IPS-NIHi7 (cell line): ENCODE data around the gene TGFBI.

ENCODE experiments used
- DNase-seq: peaks from one replicate; pipeline ENCODE4 v3.0.0; 2012; ENCODE audit warnings: mixed read lengths; ENCODE audit errors: extremely low spot score

Gene TGFBI

DNA sequence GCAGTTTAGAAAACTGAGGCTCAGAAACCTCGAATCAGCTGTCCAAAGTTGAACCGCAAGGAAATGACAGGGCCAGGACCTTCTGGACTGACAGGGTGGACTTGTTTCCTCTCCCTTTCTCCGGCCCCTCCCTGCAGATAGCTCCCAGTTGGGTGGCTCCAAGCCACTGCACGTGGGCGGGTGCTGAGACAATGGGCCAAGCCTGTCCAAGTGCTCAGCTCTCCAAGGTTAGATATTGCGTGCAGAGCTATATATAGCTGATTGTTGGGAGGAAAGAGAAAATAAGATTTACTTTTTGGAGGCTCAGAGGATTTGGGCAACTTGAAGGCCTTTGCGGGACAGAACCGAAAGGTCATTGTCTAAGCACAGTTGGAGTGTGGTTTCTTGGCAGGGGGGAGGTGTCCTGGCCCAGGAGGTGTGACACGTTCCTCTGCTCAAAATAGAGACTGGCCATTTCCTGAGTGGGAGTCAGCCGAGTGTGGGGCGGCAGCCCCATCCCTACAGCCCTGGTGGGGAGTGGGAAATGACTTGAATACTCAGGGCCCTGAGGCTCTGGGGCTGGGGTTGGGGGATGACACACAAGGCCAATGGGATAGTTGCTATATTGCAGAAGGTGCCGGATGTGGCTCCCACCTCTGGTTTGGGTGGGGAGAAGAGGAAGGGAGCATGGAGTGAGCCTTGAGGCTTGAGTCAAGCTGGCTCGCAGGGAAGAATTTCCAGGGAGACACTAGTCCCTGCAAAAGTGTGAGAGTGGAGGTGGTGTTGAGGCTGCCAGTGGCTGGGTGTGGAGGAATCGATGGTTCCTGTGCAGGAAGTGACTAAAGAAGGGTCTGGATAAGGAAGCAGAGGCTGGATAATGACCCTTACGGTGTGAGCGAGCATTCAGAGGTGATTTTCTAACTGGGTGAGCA, 59.4 kb downstream of the TGFBI start:
- DNase-seq = no peak

DNA sequence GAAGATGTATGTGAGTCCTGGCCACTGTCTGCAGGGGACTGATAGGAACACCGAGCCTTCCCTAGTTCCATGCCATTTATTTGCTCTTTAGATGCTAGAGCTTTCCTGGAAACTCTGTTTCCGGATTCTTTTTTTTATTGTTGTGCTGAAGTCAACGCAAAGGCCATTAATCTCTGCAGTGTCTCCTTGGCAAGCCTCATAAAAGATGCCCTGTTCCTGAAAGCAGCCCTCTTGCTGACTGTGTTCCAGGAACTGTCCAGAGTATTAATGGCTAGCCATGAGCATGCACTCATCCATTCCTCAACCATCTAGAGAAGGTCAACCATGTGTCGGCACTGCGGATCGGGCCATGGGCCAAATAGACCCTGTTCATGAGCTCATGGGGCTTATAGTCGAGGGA, 61.0 kb downstream of the TGFBI start:
- DNase-seq = no peak

DNA sequence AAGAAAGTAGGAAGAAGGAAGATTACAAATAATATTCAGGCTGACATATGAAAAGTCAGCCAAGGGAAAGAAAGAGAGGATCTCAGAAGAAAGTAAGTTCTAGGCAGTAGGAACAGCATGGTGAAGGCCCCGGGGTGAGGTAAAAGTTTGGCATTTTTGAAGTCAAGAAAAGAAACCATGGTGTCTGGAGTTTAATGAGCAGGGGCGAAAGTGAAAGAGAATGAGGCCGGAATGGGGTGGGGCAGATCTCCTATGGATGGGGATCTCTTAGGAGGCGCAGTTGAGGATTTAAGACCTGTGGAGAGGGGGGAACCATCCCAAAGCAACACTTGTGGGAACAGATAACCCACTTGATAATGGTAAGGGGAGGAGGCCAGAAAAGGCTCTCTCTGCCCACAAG, 61.5 kb downstream of the TGFBI start:
- DNase-seq = no peak

DNA sequence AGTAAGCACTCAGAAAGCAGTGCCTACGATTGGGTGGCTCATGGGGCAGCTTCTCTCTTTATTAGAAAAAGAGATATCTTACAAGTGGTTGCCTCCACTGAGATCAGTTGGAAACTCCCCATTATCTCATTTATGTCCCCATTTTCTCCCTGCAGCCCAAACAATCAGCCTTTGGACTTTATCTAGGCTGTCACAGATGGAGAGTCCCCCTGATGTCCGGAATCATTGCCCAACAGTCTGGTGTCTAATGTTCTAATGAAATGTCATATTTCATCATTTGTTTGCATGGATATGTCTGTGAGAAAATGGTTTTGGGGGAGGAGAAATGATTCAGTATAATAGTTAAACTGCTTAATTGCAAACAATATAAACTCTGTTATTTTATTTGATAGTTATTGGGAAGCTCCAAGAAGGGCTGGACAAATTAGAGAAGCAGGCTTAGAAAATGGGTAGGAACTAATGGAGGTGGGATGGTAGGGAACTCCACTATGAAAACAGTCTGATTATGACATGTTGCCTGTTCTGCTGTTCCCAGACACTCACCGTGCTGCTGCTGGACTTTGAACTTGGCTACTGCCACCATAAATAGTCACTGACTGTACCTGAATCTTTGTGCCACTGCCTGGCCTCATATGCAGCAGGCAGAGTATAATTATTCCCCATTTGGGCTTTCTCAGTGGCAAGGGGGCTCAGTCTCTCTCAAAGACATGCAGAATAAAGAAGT, 65.6 kb downstream of the TGFBI start:
- no peak for DNase-seq

DNA sequence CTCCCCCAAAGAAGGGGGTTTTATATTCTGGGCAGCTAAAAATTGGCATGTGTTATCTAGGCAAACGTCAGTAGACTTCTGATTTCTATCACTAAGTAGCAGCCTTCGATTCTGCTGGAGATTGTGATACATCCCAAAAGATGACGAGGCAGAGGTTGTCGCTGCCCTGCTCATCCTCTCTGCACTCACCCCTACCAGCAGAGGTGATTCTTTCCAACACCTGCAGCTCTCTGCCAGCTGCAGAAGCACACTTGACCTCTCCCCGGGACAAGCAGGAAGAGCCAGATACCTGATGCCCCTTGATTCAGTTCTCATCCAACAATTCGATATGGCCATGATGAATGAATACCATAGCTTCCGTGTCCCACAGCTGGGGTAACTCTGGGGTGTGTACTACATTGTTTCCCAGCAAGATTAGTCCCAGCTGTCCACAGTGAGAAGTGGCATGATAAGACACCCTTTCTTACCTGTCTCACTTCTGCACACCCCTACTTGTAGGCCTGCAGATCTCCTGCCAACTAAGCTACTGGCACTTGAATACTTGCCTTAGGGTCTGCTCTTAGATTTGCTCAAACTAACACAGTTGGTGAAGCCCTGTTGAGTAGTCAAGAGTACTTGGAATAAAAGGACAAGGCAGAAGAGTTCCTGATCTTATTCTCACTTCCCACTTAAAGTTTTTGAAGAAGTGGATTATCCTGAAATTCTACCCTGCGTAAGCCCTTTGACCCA, 66.3 kb downstream of the TGFBI start:
- no peak for DNase-seq

DNA sequence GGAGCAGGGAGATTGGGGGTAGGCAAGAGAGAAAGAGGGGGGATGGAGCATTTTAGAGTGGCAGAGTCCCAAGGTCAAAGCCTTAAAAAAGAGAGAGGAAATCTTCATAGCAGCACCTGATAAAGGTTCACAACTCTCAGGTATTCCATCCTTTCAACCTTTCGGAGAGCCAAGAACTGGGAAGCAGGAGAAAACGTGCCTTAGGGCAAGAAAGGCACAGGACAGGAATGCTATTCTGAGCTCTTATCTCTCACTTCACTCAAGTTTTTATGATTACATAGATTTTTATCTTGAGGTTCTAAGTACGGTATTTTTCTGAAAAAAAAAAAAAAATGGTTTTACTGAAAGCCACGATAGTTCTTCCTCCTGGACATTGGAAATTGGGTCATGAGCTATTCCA, 69.4 kb downstream of the TGFBI start:
- no peak for DNase-seq

DNA sequence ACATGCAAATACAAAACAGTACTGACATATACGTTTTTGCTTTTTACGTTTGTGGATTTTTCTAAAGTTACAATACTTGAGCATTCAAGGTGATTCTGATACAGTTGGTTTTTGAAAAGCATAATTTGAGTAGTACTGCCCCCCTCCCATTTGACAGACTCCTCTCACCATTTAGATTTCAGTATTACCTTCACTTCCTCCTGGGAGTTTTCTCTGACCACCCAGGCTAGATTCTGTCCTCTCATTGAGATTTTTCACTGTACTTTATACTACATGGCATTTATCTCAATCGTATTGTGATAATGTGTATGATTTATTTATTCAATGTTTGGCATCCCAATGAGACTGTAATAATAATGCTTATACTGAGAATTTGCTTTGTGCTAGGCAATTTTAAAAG, 71.1 kb downstream of the TGFBI start:
- DNase-seq = no peak

DNA sequence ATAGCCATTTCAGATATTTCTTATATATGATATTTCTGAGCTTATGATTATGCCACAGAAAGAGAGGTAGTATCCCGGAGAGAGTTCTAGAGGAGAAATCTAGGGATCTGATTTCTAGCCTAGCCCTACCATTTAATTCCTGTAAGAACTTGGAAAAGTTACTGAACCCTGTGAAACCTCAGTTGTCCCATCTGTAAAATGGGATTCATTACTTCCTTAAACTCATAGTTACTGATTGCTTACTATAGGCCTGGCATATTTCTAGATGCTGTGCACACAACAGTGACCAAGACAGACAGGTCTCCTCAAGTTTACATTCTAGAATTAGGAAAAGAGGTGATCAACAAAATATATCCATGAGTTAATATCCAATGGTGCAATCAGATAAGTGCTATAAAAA, 73.1 kb downstream of the TGFBI start:
- DNase-seq = no peak

DNA sequence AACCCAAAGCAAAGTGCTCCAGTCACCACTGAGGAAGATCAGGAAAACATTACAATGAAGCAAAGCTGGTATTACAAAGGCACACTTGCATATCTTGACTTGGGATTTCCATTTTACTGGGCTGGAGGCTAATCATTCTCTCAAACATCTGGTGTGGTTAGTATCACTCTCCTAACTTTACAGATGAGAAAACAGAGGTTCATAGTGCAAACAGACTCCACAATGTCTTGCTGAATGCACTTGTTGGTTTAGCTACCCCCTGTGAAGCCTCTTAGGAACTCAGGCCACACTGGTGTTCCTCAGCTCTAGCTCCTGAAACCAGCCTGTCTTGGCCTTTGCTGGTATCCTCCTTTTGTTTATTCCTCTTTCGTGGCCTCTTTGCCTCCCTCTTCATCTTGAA, 74.3 kb downstream of the TGFBI start:
- DNase-seq = no peak

DNA sequence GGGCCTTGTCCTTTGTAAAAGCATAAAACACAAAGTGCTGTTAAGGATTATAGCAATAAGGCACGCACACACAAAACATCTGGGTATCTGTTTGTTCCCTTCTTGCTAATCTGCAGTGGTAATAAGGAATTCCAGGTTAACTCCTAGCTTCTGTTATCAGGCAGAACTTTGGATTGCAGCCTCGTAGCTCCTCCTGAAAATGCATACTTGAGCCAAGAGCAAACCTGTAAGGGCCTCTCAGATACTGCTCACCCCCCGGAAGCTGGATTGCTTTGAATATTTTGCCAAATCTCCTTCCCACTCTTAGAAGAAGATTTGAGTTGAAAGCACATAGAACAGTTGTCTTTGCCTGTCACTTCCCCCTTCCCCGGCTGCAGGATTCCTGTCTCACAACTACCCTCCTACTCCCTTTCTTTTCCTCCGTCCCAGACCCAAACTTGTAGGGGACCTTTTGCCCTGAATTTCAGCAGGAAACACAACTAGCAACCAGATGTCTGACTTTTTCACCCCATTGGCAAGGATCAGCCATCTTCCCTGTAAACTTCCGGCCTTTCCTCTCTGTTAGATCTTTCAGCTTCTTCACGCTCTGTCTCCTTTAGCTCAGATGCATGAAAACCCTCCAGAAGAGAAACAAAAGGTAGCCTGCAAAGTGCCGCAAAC, 75.6 kb downstream of the TGFBI start:
- DNase-seq = no peak

DNA sequence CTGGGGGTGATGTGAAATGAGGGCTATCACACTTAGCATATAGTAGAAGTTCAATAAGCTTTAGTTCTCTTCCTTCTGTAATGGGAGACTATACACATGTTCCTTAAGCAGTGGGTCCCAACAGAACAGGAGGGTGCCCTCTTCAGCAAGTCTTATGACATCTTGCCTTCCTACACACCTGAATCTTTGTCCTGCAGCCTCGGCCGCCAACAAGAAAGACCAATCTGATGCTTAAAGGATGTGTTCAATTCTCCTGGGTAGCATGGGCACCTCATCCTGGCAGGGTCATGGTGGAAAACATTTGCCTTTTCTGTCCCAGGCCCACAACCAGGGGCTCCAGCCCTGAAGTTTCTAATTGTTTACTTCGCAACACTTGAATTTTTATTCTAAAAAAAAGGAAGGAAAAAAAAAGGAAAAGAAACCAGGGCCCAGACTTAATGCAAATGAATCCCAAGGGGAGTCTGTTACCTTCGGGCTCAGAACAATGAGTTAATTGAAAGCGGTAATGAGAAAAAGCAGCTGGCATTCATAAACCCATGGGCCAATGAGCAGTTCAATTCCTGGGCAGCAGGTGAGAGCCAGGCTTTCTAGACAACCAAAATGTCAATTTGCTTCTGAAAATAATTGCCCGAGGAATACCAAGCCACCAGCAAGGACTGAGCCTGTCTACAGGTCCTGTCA, 77.7 kb downstream of the TGFBI start:
- no peak for DNase-seq

DNA sequence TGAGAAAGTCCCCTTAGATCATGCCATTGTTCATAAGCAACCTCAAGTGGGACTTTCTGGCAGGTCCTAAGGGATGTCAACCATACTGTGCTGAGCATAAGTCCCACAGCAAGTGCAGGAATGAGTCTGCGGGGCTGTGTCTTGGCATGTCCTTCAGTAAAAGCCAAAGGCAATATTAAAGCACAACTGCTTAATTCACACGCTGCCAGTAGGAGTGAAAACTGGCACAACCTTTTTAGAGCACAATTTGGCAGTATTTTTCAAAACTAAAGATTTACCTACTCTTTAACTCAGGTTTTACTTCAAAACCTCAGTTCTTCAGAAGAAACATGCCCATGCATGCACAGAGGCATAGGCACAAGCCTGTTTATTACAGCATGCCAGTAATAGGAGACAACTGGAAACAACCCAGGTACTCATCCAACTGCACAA, 79.4 kb downstream of the TGFBI start:
- DNase-seq = no peak

DNA sequence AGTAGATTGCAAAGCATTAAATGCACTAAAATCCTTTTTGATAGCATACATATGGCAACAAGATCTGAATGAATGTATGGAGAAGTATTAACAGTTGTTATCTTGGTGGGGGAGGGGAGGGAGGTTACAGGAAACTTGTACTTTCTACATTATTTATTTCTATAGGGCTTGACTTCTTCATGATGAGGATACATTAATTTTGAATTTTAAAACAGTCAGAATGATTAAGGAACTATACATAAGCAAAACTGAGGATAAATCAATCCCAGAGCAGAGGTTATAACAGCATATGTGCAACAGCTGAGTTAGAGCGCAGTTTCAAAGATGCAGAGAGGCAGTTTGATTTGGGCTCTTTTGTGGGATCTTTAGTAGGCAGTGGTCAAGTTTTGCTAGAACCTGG, 80.0 kb downstream of the TGFBI start:
- DNase-seq = no peak

DNA sequence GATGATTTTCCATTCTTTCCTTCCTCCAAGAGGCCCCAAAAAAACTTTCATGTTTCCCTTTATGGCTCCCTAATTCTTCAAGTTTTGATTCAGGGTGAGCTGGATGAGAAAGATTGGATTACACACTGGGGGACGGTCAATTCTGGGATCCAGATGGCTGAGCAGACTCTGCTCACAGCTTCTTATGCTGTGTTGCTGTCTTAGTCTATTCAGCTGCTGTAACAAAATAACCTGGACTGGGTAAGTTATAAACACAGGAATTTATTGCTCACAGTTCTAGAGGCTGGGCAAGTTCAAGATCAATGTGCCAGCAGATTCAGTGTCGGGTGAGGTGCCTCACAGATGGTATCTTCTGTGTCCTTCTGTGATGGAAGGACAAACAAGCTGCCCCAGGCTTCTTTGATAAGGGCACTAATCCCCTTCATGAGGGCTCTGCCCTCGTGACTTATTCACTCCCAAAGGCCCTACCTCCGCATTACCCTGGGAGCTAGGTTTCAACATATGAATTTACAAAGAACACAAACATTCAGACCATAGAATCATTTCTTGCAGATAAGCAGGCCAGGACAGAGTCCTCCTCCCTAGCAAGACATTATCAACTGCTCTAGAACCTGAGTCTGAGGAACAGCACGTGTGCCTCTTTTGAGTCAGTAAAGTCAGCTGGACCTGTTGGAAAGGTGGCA, 80.8 kb downstream of the TGFBI start:
- DNase-seq = no peak
